PC-3 (cell line): Measurements from ENCODE around the gene GPC3. TPM values are rescaled to one million over a fixed set of nuclear protein-coding genes. Genes with fewer than 3 reads are reported as not detected.

Experiments
- ATAC-seq: fragments of 200-7000 bp; cut with Tn5 transposase; 2 replicates; pipeline ENCODE4 v1.9.1; 2020; ENCODE audit warnings: mild to moderate bottlenecking, moderate library complexity
- BruUV-seq: library from RNA; stranded (reverse); fragments of 400-500 nt; replicated peaks from 2 replicates; lab custom pipeline; 2021; lab: Mats Ljungman, UMichigan
- CTCF ChIA-PET: fragments of 300-600 bp; sonication (Branson Sonifier 250); formaldehyde crosslinking; loops from one replicate; lab custom pipeline; 2022; ENCODE audit warnings: antibody characterized with exemption; lab: Charles Lee
- POLR2A ChIA-PET: fragments of 300-600 bp; sonication (Branson Sonifier 250); formaldehyde crosslinking; loops from one replicate; lab custom pipeline; 2022; ENCODE audit warnings: antibody characterized with exemption; ENCODE audit not compliant: unreplicated experiment; lab: Charles Lee
- DNase-seq: peaks from one replicate; pipeline ENCODE4 v3.0.0-alpha.2; 2015
- H2AFZ ChIP-seq: fragments of 300-600 bp; sonication (generic); 2 replicates; pipeline ENCODE4 v1.6.0; 2016; ENCODE audit warnings: antibody characterized with exemption, low read length
- H3F3A ChIP-seq: fragments of 300-600 bp; sonication (generic); one replicate; pipeline ENCODE4 v1.6.0; 2017; ENCODE audit warnings: antibody characterized with exemption, low read length, control low read depth, mild to moderate bottlenecking; ENCODE audit not compliant: unreplicated experiment
- H3K27ac ChIP-seq: fragments of 300-600 bp; sonication (generic); 2 replicates; pipeline ENCODE4 v1.5.1; 2016; ENCODE audit warnings: mild to moderate bottlenecking, low read length
- H3K27me3 ChIP-seq: fragments of 300-600 bp; sonication (generic); 2 replicates; pipeline ENCODE4 v1.6.1; 2016; ENCODE audit warnings: low read length, mixed read lengths
- H3K36me3 ChIP-seq: fragments of 300-600 bp; sonication (generic); 2 replicates; pipeline ENCODE4 v1.6.1; 2016; ENCODE audit warnings: low read depth, mixed run types, low read length, mixed read lengths
- H3K4me1 ChIP-seq: fragments of 300-600 bp; sonication (generic); 2 replicates; pipeline ENCODE4 v1.5.1; 2016; ENCODE audit warnings: low read length; ENCODE audit not compliant: insufficient read depth
- H3K4me2 ChIP-seq: fragments of 300-600 bp; sonication (generic); 2 replicates; pipeline ENCODE4 v1.6.0; 2016; ENCODE audit warnings: low read length
- H3K4me3 ChIP-seq: fragments of 300-600 bp; sonication (generic); 2 replicates; pipeline ENCODE4 v1.5.1; 2016; ENCODE audit warnings: mild to moderate bottlenecking, low read length, mixed read lengths
- H3K79me2 ChIP-seq: fragments of 300-600 bp; sonication (generic); 2 replicates; pipeline ENCODE4 v1.6.1; 2017; ENCODE audit warnings: low read length, mixed read lengths
- H3K9ac ChIP-seq: fragments of 300-600 bp; sonication (generic); 2 replicates; pipeline ENCODE4 v1.6.0; 2016; ENCODE audit warnings: mild to moderate bottlenecking, low read length
- H3K9me2 ChIP-seq: fragments of 300-600 bp; sonication (generic); replicated peaks from 2 replicates; pipeline ENCODE4 v1.6.1; 2016; ENCODE audit warnings: mixed run types, low read length, mixed read lengths
- H3K9me3 ChIP-seq: fragments of 300-600 bp; sonication (generic); 2 replicates; pipeline ENCODE4 v1.6.1; 2016; ENCODE audit warnings: low read length, mixed read lengths
- H4K20me1 ChIP-seq: fragments of 300-600 bp; sonication (generic); 2 replicates; pipeline ENCODE4 v1.6.1; 2016; ENCODE audit warnings: low read length, mixed read lengths
- EZH2 ChIP-seq: fragments of 300-600 bp; sonication (generic); IDR thresholded peaks from one replicate; pipeline ENCODE4 v1.6.1; 2017; ENCODE audit warnings: antibody characterized with exemption, mild to moderate bottlenecking, low read length; ENCODE audit not compliant: unreplicated experiment
- EZH2phosphoT487 ChIP-seq: fragments of 300-600 bp; sonication (generic); IDR thresholded peaks from 2 replicates; pipeline ENCODE4 v1.6.1; 2018; ENCODE audit warnings: mild to moderate bottlenecking, antibody characterized with exemption, low read length, borderline replicate concordance
- intact Hi-C: fragments of 100-400 bp; cut with micrococcal nuclease; formaldehyde crosslinking; loops from 2 replicates; pipeline ENCODE4 v1.9.0; 2023
- total RNA-seq: library from RNA; depleted of rRNA; stranded (reverse); fragments of >200 nt; gene quantifications from 2 replicates; pipeline ENCODE4 v1.2.3, GENCODE V29; 2014
- TF ChIP-seq, protein P1 (sequence below): fragments of 300-600 bp; sonication (generic); conservative IDR thresholded peaks from 2 replicates; pipeline ENCODE4 v1.5.1; 2017; ENCODE audit warnings: antibody characterized with exemption, low read depth, mild to moderate bottlenecking, low read length

Gene GPC3
- total RNA-seq, 1 experiment from 2014 or later, result not detected

DNA sequence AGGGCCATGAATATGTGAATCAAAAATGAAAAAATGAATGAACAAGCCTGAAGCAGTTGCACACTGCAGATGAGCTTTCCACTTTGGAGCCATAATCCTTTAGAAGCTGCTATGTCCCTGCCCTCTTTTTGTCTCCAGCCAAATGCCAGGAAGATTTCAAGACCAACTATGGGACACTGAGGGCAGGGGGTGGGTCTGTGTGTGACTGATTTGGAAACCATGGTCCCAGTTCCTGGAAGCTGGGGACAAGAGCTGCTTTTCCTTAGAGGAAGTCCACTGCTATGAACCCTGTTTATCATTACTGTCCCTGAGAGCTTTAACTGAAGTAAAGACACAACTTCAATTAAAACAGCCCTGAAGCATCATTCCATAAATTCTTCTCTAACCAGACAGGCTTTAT, 416.2 kb downstream of the GPC3 start:
- no peaks in the 10 kb centered on the region for H3K79me2 ChIP-seq
- no peaks in the 10 kb centered on the region for H4K20me1 ChIP-seq
- ATAC-seq (no peak), DNase-seq (no peak)
- intact Hi-C loops, result no loop called here
- H3K4me1 ChIP-seq, result peaks cover 8% of the 10 kb centered on the region; the same call in 1 of the 2 replicates
- H3K9me3 ChIP-seq, result no peaks in the 10 kb centered on the region
- no peak overlapping the region for H2AFZ ChIP-seq
- no peak for TF ChIP-seq EZH2phosphoT487
- TF ChIP-seq, protein P1, sequence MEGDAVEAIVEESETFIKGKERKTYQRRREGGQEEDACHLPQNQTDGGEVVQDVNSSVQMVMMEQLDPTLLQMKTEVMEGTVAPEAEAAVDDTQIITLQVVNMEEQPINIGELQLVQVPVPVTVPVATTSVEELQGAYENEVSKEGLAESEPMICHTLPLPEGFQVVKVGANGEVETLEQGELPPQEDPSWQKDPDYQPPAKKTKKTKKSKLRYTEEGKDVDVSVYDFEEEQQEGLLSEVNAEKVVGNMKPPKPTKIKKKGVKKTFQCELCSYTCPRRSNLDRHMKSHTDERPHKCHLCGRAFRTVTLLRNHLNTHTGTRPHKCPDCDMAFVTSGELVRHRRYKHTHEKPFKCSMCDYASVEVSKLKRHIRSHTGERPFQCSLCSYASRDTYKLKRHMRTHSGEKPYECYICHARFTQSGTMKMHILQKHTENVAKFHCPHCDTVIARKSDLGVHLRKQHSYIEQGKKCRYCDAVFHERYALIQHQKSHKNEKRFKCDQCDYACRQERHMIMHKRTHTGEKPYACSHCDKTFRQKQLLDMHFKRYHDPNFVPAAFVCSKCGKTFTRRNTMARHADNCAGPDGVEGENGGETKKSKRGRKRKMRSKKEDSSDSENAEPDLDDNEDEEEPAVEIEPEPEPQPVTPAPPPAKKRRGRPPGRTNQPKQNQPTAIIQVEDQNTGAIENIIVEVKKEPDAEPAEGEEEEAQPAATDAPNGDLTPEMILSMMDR, result no peak
- no peak for TF ChIP-seq EZH2
- no peak overlapping the region for H3K27ac ChIP-seq
- no peaks in the 10 kb centered on the region for H3F3A ChIP-seq
- H3K9ac ChIP-seq, result no peak overlapping the region
- H3K27me3 ChIP-seq, result no peaks in the 10 kb centered on the region
- no peaks in the 10 kb centered on the region for H3K36me3 ChIP-seq
- ChIA-PET POLR2A (no interaction called here), CTCF (no interaction called here)
- no peaks in the 10 kb centered on the region for H3K9me2 ChIP-seq
- no TSS peak for BruUV-seq
- H3K4me2 ChIP-seq, result no peak overlapping the region
- H3K4me3 ChIP-seq, result no peak overlapping the region

DNA sequence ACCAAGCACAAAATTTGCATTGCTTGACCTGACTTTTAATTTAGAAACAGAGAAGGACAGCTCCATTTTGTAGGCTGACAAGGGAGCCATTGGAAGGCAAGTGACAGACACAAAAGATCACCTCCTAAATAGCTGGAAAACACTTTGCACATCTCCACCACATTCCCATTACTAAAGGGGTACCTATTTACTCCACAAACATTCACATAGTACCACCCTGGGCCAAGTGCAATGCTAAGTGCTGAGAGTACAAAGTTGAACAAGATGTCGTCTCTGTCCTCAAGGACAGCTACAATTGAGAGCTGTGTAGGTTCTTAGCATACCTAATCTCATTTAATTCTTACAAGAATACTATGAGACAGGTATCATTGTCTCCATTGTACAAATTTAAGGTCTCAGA, 417.3 kb downstream of the GPC3 start:
- H3K9me3 ChIP-seq, result no peaks in the 10 kb centered on the region
- H4K20me1 ChIP-seq, result no peaks in the 10 kb centered on the region
- intact Hi-C loops, result no loop called here
- no peaks in the 10 kb centered on the region for H3K36me3 ChIP-seq
- H3K9ac ChIP-seq, result no peak overlapping the region
- DNase-seq (no peak), ATAC-seq (no peak)
- H3K27me3 ChIP-seq, result no peaks in the 10 kb centered on the region
- H3F3A ChIP-seq, result no peaks in the 10 kb centered on the region
- H2AFZ ChIP-seq, result no peak overlapping the region
- TF ChIP-seq EZH2, result no peak
- TF ChIP-seq, protein P1, result no peak
- no peak for TF ChIP-seq EZH2phosphoT487
- H3K27ac ChIP-seq, result no peak overlapping the region
- peaks cover 8% of the 10 kb centered on the region; the same call in 1 of the 2 replicates for H3K4me1 ChIP-seq
- ChIA-PET CTCF (no interaction called here), POLR2A (no interaction called here)
- BruUV-seq, result no TSS peak
- no peaks in the 10 kb centered on the region for H3K9me2 ChIP-seq
- no peaks in the 10 kb centered on the region for H3K79me2 ChIP-seq
- H3K4me2 ChIP-seq, result no peak overlapping the region
- H3K4me3 ChIP-seq, result no peak overlapping the region

DNA sequence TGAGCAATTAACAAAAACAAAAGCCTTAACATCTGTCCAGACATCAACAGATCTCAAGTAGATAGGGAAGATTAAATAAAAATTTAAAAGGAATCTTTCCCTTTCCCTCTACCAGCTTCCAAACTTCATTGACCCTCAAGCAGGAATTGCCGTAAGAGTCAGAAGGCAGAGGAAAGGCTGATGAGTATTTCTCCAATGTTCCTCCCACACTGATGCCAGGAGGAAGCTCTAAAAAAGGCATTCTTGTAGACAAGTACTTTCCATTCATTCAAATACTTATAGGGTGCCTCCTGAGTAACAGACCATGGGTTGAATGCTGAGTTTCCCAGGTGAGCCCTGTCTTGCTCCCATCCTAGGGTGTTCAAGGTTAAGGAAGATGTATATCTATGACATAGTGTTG, 418.5 kb downstream of the GPC3 start:
- BruUV-seq, result no TSS peak
- CTCF ChIA-PET, result no interaction called here
- H3K36me3 ChIP-seq, result no peaks in the 10 kb centered on the region
- no peak overlapping the region for H3K9ac ChIP-seq
- no peak overlapping the region for H3K4me2 ChIP-seq
- no peaks in the 10 kb centered on the region for H3K79me2 ChIP-seq
- DNase-seq (no peak), ATAC-seq (no peak)
- H4K20me1 ChIP-seq, result no peaks in the 10 kb centered on the region
- H3F3A ChIP-seq, result no peaks in the 10 kb centered on the region
- peaks cover 8% of the 10 kb centered on the region; the same call in 1 of the 2 replicates for H3K4me1 ChIP-seq
- no peak overlapping the region for H3K4me3 ChIP-seq
- H3K9me2 ChIP-seq, result no peaks in the 10 kb centered on the region
- no peak for TF ChIP-seq EZH2phosphoT487
- TF ChIP-seq, protein P1, result no peak
- no peak for TF ChIP-seq EZH2
- no peaks in the 10 kb centered on the region for H3K27me3 ChIP-seq
- intact Hi-C loops, result no loop called here
- H3K27ac ChIP-seq, result no peak overlapping the region
- no peaks in the 10 kb centered on the region for H3K9me3 ChIP-seq
- no peak overlapping the region for H2AFZ ChIP-seq
- POLR2A ChIA-PET, result no interaction called here
